CD4-positive, alpha-beta T cell treated with Interleukin-1 beta for 1 hour (primary cell): ENCODE data around the gene PDE4D.
"Not testable (repeated sequence)": the region's sequence is repeated elsewhere in the genome, so short reads cannot be mapped to it uniquely, and the experiment has no call there.

Source experiments
- DNase-seq, 2 donors: peaks; one replicate each; pipeline ENCODE4 v3.0.0-alpha.2; 2020 to 2022

The PDE4D gene

GRCh38 chr5:59693492-59694309, 199.8 kb downstream of the PDE4D start:
- no peak for DNase-seq

DNA sequence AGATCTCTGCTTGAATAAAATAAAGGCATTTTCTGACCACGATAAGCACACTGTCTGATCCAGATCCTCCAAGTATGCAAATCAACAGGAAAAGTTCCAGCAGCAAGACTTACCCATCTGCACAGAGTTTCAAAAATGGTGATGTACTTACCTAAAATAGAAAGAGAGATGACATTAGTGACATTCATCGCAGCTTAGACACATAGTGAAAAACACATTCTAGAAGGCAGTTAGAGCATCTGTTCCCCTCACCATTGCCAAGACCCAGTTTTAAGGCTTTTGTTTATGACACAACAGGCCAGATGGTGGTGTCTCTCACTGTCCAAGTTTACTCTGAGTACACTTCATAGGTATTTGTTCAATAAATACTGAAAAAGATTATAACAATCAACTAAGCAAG, 207.7 kb downstream of the PDE4D start:
- DNase-seq = no peak

DNA sequence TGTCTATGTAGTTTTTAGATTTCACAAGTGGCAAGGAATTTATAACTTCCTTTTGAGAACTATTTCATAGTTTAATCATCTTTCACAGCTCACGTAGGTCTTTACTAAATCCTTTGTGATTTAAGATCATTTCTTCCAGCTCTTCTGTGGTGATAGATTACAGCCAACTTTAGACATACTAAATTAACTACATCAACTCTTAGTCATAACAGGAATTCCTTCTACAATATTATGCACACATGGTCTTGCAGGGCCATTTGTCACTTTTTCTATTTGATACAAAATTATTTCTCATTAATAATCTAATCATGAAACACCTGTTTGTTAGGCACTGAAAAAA, 208.4 kb downstream of the PDE4D start:
- no peak for DNase-seq

GRCh38 chr5:59684388-59685190, 208.9 kb downstream of the PDE4D start:
- DNase-seq = no peak

GRCh38 chr5:59683311-59683710, 210.2 kb downstream of the PDE4D start:
- DNase-seq = no peak

- DNase-seq = no peak
Observed at GRCh38 chr5:59682542-59682941, 211.0 kb downstream of the PDE4D start.

DNA sequence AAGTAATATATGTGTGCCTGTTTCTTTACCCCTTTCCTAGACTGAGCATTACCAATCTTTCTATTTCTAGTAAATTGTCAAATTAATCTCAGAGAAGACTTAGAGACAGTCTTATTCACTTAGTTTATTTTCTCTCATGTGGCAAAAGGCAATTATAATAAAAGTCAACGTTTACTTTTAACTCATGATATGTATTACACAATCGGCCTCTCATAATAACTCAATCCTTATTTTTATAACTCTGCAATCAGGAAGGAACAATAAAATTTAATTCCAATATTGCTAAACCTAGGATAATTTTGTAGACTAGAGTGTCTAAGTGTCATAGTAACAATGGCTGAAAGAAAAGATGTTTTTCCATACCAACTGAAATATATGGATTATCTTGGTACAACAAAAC, 214.6 kb downstream of the PDE4D start:
- DNase-seq = no peak

GRCh38 chr5:59674763-59675162, 218.8 kb downstream of the PDE4D start:
- DNase-seq = no peak

DNA sequence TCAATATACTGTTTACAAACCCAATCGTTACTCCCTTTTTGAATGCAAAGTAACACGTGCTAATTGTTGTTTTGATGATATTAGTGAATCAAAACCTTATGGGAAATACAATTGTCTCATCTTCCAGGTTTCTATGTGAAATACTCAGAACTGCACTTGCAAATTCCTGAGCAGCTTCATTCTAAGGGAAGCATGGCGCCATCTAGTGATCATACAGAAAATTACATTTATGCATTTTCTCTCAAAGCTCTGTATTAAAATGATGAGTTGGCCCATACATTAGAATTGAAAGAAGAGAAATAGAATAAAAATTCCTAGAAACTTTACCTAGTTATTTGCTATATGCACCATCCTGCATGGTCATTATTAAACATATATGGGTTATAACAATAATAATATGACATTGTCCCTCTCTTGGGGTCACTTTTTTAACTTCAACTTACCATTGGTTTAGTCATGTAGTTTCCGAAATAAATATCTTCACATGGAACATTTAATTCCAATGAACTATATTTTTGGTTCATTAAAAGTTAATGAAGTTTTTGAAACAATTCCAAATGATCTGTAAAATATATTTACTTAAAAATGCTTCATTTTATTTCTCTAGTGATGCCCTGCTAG, 220.0 kb downstream of the PDE4D start:
- peak in 1 of 2 donors; percentile 39 for DNase-seq

DNA sequence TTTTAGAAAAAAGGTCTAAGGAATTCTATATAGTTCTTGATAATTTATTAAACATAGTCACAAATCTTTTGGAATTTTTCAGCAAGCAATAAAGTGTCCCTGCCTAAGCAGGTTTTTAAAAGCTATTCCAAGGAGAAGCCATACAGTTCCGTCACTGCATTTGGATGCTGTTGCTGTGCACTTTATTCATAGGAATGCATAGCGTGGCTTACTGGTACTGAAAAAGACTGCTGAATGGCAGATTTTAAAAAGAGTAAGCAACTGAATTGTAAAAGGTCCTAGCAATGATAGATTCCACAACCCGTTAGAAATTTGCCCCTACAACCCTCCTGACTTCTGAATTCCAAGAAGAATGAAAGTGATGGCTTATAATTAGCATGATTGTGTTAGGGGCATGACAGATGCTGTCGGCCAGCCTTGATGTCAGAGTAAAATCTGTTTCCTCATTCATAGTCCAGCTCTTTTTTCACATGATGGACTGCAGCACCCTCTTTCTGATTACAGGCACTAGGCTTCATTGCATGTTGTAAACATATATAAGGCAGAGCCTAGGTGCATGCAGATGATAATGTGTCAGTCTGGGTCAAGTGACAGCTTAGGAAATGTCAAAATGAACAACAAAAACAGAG, 227.0 kb downstream of the PDE4D start:
- DNase-seq = no peak

- DNase-seq = not testable (repeated sequence)
Observed at GRCh38 chr5:59665832-59666203, 227.7 kb downstream of the PDE4D start.

GRCh38 chr5:59665086-59665831, 228.3 kb downstream of the PDE4D start:
- no peak for DNase-seq

DNA sequence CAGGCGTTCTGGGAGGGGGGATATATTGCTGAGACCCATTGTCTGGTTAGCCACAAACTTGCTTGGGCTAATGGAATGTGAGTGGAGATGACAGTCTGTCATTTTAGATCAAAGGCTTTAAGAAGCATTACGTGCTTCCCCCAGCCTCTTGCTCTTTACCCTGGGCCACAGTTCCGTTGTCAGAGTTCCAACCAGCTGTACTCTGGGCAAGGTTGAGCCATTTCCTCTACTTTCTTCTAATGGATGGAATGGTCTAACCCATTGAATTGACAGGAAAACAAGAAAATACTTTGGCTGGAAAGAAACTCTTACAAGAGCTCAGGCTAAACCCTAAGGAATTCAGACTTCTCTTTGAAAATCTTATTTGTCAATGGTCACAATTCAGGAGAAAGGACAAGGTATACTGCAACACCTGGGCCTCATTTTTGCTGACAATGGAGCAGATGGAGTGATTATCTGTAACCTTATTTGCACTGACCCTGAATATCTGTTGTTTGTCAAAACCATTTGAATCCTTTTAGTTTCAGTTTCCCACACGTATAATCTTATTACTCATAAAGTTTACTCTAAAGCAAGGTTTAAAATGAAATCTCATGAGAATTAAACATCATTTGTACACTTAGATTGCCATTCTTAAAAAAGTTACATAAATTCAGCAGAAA, 231.4 kb downstream of the PDE4D start:
- no peak for DNase-seq

GRCh38 chr5:59661311-59661710, 232.2 kb downstream of the PDE4D start:
- DNase-seq = no peak

- DNase-seq = no peak
Observed at GRCh38 chr5:59660737-59661136, 232.8 kb downstream of the PDE4D start.

- DNase-seq = no peak
Observed at GRCh38 chr5:59656351-59657254, 236.9 kb downstream of the PDE4D start.

- DNase-seq = no peak
Observed at GRCh38 chr5:59655693-59656309, 237.7 kb downstream of the PDE4D start.

- no peak for DNase-seq
Observed at GRCh38 chr5:59654691-59655090, 238.8 kb downstream of the PDE4D start.

DNA sequence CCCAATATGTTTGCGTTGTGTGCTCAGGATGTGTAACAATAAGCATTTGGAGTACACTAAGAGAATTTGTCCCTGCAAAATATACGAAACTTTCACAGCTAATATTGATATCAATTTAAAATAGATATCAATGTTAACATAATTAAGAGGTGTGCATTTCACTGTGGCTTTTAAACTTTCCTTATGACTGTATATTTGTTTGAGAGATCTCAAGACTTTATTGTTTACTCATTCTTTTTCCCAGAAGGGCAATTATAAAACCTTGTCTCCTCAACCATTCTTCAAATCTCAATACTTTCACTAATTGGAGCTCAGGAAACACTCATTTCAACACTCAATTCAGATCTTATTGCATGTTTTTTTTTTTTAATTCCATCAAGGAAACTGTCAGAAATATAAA, 241.1 kb downstream of the PDE4D start:
- no peak for DNase-seq
